HepG2 (cell line): ENCODE measurements around the gene PAQR7. TPM values are rescaled to one million over a fixed set of nuclear protein-coding genes. Genes with fewer than 3 reads are reported as not detected.

Experiments used
- AGO1 ChIP-seq: fragments of 200-400 bp; formaldehyde crosslinking; IDR thresholded peaks from 2 replicates; pipeline ENCODE4 v1.6.1; 2017; ENCODE audit warnings: mild to moderate bottlenecking, low read depth, low read length, moderate library complexity; ENCODE audit not compliant: poor library complexity, severe bottlenecking
- ATF7 ChIP-seq, 2 experiments: fragments of 450-650 bp in 1 of 2; sonication (generic) in 1 of 2; formaldehyde crosslinking in 1 of 2; IDR thresholded peaks; 2 replicates each; pipeline versions ENCODE4 v1.4.0 to v1.6.1; 2016 to 2020; ENCODE audit warnings: antibody characterized with exemption in 1 of 2, mild to moderate bottlenecking in 1 of 2, missing genetic modification reagents in 1 of 2
- EEA1 ChIP-seq: sonication (generic); formaldehyde crosslinking; IDR thresholded peaks from 2 replicates; pipeline ENCODE4 v1.5.1; 2020; ENCODE audit warnings: mild to moderate bottlenecking, missing genetic modification reagents, borderline replicate concordance
- FOXK1 ChIP-seq: sonication (generic); formaldehyde crosslinking; IDR thresholded peaks from 2 replicates; pipeline ENCODE4 v1.4.0; 2020; ENCODE audit warnings: low read depth, missing genetic modification reagents, borderline replicate concordance
- GZF1 ChIP-seq: sonication (generic); formaldehyde crosslinking; IDR thresholded peaks from 2 replicates; pipeline ENCODE4 v1.5.1; 2020; ENCODE audit warnings: mild to moderate bottlenecking, missing genetic modification reagents
- MEF2D ChIP-seq: sonication (generic); formaldehyde crosslinking; IDR thresholded peaks from 2 replicates; pipeline ENCODE4 v1.5.1; 2020; ENCODE audit warnings: mild to moderate bottlenecking, missing genetic modification reagents
- TBP ChIP-seq: sonication (generic); formaldehyde crosslinking; IDR thresholded peaks from 2 replicates; pipeline ENCODE4 v1.5.0; 2020; ENCODE audit warnings: missing genetic modification reagents
- TBX2 ChIP-seq: sonication (generic); formaldehyde crosslinking; IDR thresholded peaks from 2 replicates; pipeline ENCODE4 v1.5.0; 2020; ENCODE audit warnings: missing genetic modification reagents, mild to moderate bottlenecking, borderline replicate concordance
- THAP9 ChIP-seq: sonication (generic); formaldehyde crosslinking; IDR thresholded peaks from 2 replicates; pipeline ENCODE4; 2020; ENCODE audit warnings: missing genetic modification reagents, mild to moderate bottlenecking, borderline replicate concordance
- ZBTB8A ChIP-seq: sonication (generic); formaldehyde crosslinking; IDR thresholded peaks from 2 replicates; pipeline ENCODE4 v1.4.0; 2020; ENCODE audit warnings: mild to moderate bottlenecking, low read depth, missing genetic modification reagents, borderline replicate concordance
- ZC3H4 ChIP-seq: sonication (generic); formaldehyde crosslinking; IDR thresholded peaks from 2 replicates; pipeline ENCODE4 v1.4.0; 2020; ENCODE audit warnings: missing genetic modification reagents, borderline replicate concordance
- ZFY ChIP-seq: sonication (generic); formaldehyde crosslinking; IDR thresholded peaks from 2 replicates; pipeline ENCODE4 v1.4.0; 2020; ENCODE audit warnings: missing genetic modification reagents
- ZNF138 ChIP-seq: sonication (generic); formaldehyde crosslinking; IDR thresholded peaks from 2 replicates; pipeline ENCODE4 v1.5.0; 2020; ENCODE audit warnings: mild to moderate bottlenecking, low read depth, missing genetic modification reagents
- ZNF234 ChIP-seq: sonication (generic); formaldehyde crosslinking; conservative IDR thresholded peaks from 2 replicates; pipeline ENCODE4 v1.5.1; 2020; ENCODE audit warnings: mild to moderate bottlenecking, missing genetic modification reagents
- ZNF263 ChIP-seq: sonication (generic); formaldehyde crosslinking; IDR thresholded peaks from 2 replicates; pipeline ENCODE4 v1.4.0; 2020; ENCODE audit warnings: missing genetic modification reagents
- ZNF44 ChIP-seq: sonication (generic); formaldehyde crosslinking; IDR thresholded peaks from 2 replicates; pipeline ENCODE4 v1.5.1; 2020; ENCODE audit warnings: mild to moderate bottlenecking, missing genetic modification reagents
- ZNF576 ChIP-seq: sonication (generic); formaldehyde crosslinking; IDR thresholded peaks from 2 replicates; pipeline ENCODE4 v1.4.0; 2020; ENCODE audit warnings: mild to moderate bottlenecking, missing genetic modification reagents
- ZNF644 ChIP-seq: IDR thresholded peaks from 2 replicates; pipeline ENCODE4 v1.6.1; 2016; ENCODE audit warnings: low read depth
- ZSCAN21 ChIP-seq: sonication (generic); formaldehyde crosslinking; IDR thresholded peaks from 2 replicates; pipeline ENCODE4 v1.8.0; 2022; ENCODE audit warnings: mild to moderate bottlenecking, missing genetic modification reagents, moderate library complexity, borderline replicate concordance
- polyA plus RNA-seq, 8 experiments: library from polyadenylated mRNA; depleted of rRNA in 3 of 8; stranded (reverse) in 7 of 8; unstranded in 1 of 8; fragments of >200 nt; fragmentation: Illumina TruSeq in 4 of 8; extraction: Trizol in 4 of 8; gene quantifications; 2 replicates each; pipeline versions ENCODE4 v1.2.1 to v1.2.3, GENCODE V29; 2011 to 2016; ENCODE audit warnings: low read depth in 4 of 8, missing spikeins in 1 of 8, mixed read lengths in 1 of 8; ENCODE audit not compliant: insufficient read depth in 1 of 8
- total RNA-seq, 5 experiments: library from RNA; depleted of rRNA; stranded (reverse); fragments of >200 nt; fragmentation: Illumina TruSeq; extraction: Trizol; gene quantifications; 2 replicates each; pipeline ENCODE4 v1.2.3, GENCODE V29; 2016; ENCODE audit warnings: low read depth in 1 of 5
- TF ChIP-seq, protein P1 (sequence below): sonication (generic); formaldehyde crosslinking; IDR thresholded peaks from 2 replicates; pipeline ENCODE4 v1.5.0; 2020; ENCODE audit warnings: mild to moderate bottlenecking, missing genetic modification reagents, borderline replicate concordance
- TF ChIP-seq, protein P2 (sequence below): IDR thresholded peaks from 2 replicates; pipeline ENCODE4 v1.6.1; 2016; ENCODE audit warnings: missing compliant biosample characterization, missing genetic modification reagents, borderline replicate concordance

PAQR7 gene
- total and polyA plus RNA-seq, 2 of the 13 experiments (the other 11 are each of a cell fraction or from before 2014, with no cell fraction given): 13.2 to 16.6 TPM

GRCh38 chr1:25820247-25821111 lies 55.0 kb downstream of the PAQR7 start (continued):
- TF ChIP-seq MEF2D: no peak
- peak; percentile 53 for TF ChIP-seq ZFY
- no peak for TF ChIP-seq ZNF576
- TF ChIP-seq, protein P1, sequence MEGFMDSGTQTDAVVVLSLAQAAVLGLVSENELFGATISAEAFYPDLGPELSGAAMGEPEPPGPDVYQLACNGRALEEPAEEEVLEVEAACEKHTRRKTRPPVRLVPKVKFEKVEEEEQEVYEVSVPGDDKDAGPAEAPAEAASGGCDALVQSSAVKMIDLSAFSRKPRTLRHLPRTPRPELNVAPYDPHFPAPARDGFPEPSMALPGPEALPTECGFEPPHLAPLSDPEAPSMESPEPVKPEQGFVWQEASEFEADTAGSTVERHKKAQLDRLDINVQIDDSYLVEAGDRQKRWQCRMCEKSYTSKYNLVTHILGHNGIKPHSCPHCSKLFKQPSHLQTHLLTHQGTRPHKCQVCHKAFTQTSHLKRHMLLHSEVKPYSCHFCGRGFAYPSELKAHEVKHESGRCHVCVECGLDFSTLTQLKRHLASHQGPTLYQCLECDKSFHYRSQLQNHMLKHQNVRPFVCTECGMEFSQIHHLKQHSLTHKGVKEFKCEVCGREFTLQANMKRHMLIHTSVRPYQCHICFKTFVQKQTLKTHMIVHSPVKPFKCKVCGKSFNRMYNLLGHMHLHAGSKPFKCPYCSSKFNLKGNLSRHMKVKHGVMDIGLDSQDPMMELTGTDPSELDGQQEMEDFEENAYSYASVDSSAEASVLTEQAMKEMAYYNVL (CRISPR knock-in tag): no peak
- no peak for TF ChIP-seq FOXK1 (CRISPR knock-in tag)
- no peak for TF ChIP-seq ZNF138
- peak; percentile 48; the same call in 1 of the 2 replicates for TF ChIP-seq TBX2 (CRISPR knock-in tag)
- peak; percentile 42 for TF ChIP-seq AGO1
- TF ChIP-seq THAP9 (CRISPR knock-in tag): no peak
- TF ChIP-seq ZNF234 (CRISPR knock-in tag): peak; percentile 90; the same call in 1 of the 2 replicates
- peak; percentile 40; the same call in 1 of the 2 replicates for TF ChIP-seq EEA1 (CRISPR knock-in tag)
- no peak for TF ChIP-seq TBP (CRISPR knock-in tag)
- no peak for TF ChIP-seq GZF1 (CRISPR knock-in tag)
- TF ChIP-seq ZC3H4 (CRISPR knock-in tag): no peak
- TF ChIP-seq ATF7 (IDR thresholded peaks at IDR 0.05): no peak
- no peak for TF ChIP-seq ATF7 (CRISPR knock-in tag; IDR thresholded peaks at IDR 0.05)
- no peak for TF ChIP-seq ZNF644 (CRISPR knock-in tag)
- 0 out of 2 replicates have a peak, but pooled peaks have one; percentile 23 for TF ChIP-seq ZNF44 (CRISPR knock-in tag)
- TF ChIP-seq ZSCAN21 (CRISPR knock-in tag): no peak; the same call in 1 of the 2 replicates
- TF ChIP-seq ZBTB8A (CRISPR knock-in tag): 0 out of 2 replicates have a peak, but pooled peaks have one; percentile 89
- TF ChIP-seq ZNF263: peak; percentile 15; the same call in 1 of the 2 replicates
- TF ChIP-seq, protein P2, sequence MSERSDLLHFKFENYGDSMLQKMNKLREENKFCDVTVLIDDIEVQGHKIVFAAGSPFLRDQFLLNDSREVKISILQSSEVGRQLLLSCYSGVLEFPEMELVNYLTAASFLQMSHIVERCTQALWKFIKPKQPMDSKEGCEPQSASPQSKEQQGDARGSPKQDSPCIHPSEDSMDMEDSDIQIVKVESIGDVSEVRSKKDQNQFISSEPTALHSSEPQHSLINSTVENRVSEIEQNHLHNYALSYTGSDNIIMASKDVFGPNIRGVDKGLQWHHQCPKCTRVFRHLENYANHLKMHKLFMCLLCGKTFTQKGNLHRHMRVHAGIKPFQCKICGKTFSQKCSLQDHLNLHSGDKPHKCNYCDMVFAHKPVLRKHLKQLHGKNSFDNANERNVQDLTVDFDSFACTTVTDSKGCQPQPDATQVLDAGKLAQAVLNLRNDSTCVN (CRISPR knock-in tag): no peak
